Endometrial microvascular endothelial cells (primary cell): ENCODE data around the gene FXYD1. TPM values are rescaled to one million over a fixed set of nuclear protein-coding genes. Genes with fewer than 3 reads are reported as not detected.

ENCODE experiments used
- in situ Hi-C: cut with HindIII; loops from 2 replicates; pipeline ENCODE4 v1.10.0; 2017; ENCODE audit warnings: low sequenced_read_pairs, low pct_unique_long_range_greater_than_20kb; ENCODE audit errors: inconsistent ontology term
- total RNA-seq: library from RNA; depleted of rRNA; stranded (reverse); fragments of >200 nt; gene quantifications from one replicate; pipeline ENCODE4 v1.2.3, GENCODE V29; 2015; ENCODE audit errors: inconsistent ontology term

The FXYD1 gene
- total RNA-seq, 1 donor from 2014 or later = not detected

- in situ Hi-C loops = no loop called here
Measured at GRCh38 chr19:35155441-35155840, 16.8 kb downstream of the FXYD1 start.

DNA sequence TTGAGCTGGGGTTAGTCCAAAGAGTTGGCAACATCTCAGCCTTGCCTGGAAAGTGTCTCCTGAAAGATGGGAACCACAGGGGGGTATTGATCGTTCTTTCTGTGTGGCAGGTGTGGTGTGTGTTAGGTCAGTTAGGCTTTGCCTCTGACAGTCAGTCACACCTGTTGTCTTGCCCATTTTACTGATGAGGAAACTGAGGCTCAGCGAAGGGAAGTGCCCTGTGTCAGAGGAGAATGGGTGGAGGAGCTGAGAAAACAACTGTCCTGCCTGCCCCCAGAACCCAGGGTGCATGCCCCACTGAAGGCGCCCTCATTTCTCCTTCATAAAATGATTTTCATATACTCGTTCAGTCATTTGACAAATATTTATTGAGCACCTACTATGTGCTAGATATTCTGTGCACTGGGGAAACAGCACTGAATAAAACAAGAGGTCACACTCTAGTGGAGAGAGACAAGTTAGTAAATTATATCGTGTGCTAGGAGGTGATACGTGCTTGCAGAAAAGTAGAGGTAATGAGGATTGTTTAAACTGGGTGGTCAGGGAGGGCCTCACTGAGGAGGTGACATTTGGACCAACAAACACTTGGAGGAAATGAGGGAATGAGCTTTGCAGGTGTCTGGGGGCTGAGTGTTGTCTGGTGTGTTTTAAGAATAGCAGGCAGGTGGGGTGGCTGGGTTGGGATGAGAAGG lies 17.5 kb downstream of the FXYD1 start:
- in situ Hi-C loops = no loop called here

GRCh38 chr19:35156673-35157014 lies 18.0 kb downstream of the FXYD1 start:
- in situ Hi-C loops = no loop called here

DNA sequence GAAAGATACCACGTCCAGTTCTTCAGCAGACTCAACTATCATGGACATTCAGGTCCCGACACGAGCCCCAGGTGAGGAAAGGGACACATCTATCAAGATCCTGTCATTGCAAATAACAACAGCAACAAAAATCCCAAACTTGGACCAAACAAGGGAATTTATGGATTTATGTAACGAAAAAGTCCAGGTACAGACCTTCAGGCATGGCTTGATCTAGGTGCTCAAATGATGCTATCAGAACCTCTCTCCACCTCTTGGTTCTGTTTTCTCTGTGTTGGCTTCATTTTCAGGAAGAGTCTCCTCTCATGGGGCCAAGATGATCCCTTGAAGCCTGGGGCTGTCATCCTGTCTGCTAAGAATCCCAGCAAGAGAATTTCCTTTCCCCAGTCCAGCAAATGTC lies 18.8 kb downstream of the FXYD1 start:
- in situ Hi-C loops = no loop called here

- in situ Hi-C loops = no loop called here
Measured at GRCh38 chr19:35159606-35160005, 21.0 kb downstream of the FXYD1 start.

GRCh38 chr19:35160629-35161433 lies 22.2 kb downstream of the FXYD1 start:
- in situ Hi-C loops = no loop called here

GRCh38 chr19:35161434-35161743 lies 22.8 kb downstream of the FXYD1 start:
- in situ Hi-C loops = no loop called here

DNA sequence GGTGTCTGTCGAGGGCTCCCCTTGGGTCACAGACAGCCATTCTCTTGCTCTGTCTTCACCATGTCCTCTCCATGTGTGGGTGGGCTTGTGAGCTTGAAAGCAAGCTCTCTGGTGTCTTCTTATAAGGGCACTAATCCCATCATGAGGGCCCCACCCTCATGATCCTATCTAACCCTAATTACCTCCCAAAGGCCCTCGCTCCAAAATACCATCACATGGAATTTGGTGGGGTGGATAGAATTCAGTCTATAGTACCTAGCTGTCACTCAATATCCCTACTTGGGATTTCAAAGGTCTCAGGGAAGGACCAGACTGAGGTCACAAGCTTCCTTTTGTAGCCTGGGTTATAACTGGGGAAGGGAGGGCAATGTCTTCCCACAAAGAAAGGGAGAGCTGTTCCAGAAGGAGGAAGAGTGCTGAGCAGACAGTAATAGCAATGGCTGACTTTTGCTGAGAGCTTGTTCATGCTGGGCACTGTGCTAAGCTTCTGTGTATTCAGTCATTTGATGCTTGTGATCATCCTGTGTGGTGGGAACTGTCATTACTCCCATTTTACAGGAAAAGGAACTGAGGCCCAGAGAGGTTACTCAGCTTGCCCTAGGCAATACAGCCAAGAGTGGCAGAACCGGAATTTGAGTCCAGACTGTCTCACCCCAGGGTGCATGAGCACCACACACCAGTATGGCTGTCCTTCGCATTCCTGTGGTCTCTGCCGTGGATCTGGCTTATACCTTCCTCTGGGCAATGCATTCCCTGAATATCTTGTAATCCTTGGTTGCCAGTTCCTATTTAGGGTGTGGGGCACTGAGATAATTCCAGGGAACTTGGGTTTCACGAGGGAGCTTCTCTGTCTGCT lies 24.1 kb downstream of the FXYD1 start:
- in situ Hi-C loops = no loop called here

DNA sequence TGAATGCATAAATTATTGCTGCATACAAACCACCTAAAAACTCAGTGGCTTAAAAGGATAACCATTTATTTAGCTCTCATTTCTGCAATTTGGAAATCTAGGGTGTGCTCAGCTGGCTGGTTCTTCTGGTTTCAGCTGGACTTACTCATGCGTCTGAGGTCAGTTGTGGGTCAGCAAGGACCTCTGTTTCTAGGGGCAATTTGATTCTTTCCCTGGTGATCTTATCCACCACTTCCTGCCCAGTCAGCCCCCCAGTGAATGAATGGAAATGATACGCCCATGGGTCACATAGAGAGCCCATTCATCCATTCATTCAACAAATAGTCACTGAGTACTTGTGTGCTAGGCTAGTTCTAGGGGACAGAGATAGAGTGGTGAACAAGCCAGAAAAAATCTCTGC lies 25.8 kb downstream of the FXYD1 start:
- in situ Hi-C loops = no loop called here

GRCh38 chr19:35165200-35166058 lies 26.8 kb downstream of the FXYD1 start:
- in situ Hi-C loops = no loop called here

- in situ Hi-C loops = no loop called here
Measured at GRCh38 chr19:35166100-35167063, 27.8 kb downstream of the FXYD1 start.

DNA sequence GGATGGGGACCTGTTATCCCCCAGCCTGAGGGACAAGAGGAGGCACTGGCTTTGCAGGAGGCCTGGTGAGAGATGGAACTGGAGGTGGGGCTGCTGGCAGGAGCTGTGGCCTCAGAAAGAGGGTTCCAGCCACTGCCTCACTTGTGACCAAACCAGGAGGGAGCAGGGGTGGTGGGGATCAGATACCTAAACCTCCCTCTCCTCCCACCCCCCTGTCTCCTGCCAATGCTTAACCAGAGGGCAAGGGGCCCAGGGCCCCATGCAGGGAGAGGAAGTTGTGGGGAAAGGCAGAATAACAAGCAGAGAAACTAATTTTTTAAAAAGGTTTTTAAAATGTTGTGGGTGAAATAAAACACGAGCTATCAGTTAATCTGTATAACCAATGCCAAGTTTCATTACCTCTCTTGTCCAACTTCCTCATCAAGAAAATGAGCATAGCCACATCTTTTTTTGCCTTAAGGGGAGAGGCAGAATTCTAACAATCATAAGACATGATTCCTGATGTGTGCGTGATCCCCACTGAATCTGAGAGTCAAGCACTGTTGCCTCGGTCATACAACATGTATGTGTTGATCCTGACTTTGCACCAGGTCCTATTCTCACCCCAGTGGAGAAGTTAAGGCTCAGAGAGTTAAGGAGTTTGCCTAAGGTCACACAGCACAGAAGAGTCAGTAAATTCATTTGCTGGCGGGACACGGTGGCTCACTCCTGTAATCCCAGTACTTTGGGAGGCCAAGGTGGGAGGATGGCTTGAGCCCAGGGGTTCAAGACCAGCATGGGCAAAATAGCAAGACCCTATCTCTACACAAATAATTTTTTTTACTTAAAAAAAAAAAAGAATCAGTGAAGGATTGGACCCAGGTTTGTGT lies 28.9 kb downstream of the FXYD1 start:
- in situ Hi-C loops = no loop called here

DNA sequence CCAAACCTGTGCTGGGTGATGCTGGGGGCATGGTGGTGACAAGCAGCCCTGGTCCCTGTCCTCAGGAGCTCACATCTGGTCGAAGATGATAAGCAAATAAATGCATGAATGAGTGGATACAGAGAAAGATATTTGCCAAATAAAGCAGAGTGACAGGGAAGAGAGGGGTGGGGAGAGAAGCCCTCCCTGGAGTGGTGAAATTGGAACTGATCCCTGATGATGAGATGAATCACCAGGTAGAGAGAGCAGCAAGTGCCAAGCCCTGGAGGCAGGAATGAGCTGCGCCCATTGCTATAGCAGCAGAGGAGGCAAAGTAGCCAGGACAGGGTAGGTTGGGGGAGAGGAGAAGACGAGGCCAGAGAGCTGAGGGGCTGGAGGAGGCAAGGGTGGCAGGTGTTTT lies 29.6 kb downstream of the FXYD1 start:
- in situ Hi-C loops = no loop called here

- in situ Hi-C loops = no loop called here
Measured at GRCh38 chr19:35169221-35169995, 30.8 kb downstream of the FXYD1 start.

GRCh38 chr19:35170359-35171061 lies 31.9 kb downstream of the FXYD1 start:
- in situ Hi-C loops = no loop called here

DNA sequence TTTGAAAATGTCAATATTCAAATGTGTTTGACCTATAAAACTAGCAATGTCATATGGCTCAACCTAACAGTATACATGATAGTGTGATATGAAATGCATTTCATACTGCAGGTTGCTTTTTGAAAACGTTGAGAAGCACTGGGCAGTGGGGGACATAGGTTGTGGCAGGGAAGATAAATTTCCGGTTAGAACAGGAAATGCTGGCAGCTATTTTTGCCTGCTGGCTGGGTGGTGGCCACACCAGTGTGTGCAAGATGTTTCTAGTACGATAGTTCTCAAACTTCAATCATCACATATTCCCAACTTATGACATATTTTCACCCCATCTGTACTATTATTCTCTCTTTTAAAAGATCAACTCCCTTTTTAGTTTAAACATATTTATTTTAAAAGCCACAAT lies 33.1 kb downstream of the FXYD1 start:
- in situ Hi-C loops = no loop called here
